ENCODE measurements around the gene CCNK.
A peak's percentile ranks its signal among the peaks of the same experiment; 100 is the strongest.

Gene CCNK

DNA sequence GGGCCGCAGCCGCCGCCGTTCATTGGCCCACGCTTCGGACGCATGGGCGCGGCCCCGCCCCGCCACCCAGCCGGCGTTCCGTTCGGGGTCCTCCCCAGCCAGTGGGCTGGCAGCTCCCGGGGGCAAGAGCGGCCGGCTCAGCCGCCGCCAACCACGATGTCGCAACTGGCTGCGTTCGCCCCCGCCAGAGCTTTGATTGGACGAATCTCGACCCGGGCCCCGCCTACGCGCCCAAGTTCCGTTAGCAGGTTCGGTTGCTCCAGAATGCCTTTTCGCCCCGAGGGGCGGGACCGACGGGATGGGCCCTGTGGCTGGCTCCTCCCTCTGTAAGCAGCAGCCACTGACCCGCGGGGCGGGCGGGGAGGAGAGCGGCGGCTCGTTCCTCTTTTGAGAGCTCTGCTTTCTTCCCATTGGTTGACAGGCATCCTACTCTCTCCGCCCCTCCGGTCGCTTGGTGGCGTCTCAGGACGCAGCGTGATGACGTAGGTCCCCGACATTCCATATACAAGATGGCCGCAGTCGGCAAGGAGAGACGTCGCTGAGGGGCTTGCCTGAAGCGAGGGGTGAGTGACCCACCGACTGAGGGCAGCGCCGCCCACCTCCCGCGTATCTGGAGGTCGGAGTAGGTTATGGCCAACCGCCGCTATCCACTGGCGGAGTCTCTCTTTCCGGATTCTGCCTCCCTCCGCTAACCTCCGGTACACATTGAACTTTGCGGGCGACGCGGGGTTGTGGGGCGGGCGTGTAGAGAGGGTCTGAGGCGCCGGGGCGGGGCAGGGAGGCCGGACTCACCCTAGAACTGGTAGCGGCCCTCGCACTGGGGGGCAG, at the start of gene CCNK:
Gene CCNK, plus strand, starts transcription at position 493 of the 828 bp plus-strand sequence. CDS start 11,269 bp downstream, outside the sequence.
- Histone ChIP-seq H3K79me2 (ENCODE audit: control insufficient read depth, low read length) (peaks cover 90% of the 10 kb centered on the region), H3K9me2 (replicated peaks; ENCODE audit: control insufficient read depth, low read length) (no peaks in the 10 kb centered on the region), H3K4me3 (ENCODE audit: low read length) (peak within 1 kb of the TSS; percentile 99), H3F3A (ENCODE audit: control insufficient read depth, insufficient read depth) (no peaks in the 10 kb centered on the region), H4K20me1 (ENCODE audit: control insufficient read depth, insufficient read depth, low read depth, low read length) (peaks cover 53% of the 10 kb centered on the region), H3K4me1 (ENCODE audit: control insufficient read depth, low read length) (peaks cover 35% of the 10 kb centered on the region), H3K36me3 (ENCODE audit: control insufficient read depth, low read length) (peaks cover 8% of the 10 kb centered on the region), H3K27me3 (ENCODE audit: control insufficient read depth, low read length) (no peaks in the 10 kb centered on the region), H3K4me2 (ENCODE audit: low read length) (peak within 1 kb of the TSS; percentile 95), H3K9me3 (ENCODE audit: control insufficient read depth, insufficient read depth, low read length) (no peaks in the 10 kb centered on the region), H3K27ac (ENCODE audit: low read depth, low read length) (peak within 1 kb of the TSS; percentile 37)
- TF ChIP-seq, protein P1, sequence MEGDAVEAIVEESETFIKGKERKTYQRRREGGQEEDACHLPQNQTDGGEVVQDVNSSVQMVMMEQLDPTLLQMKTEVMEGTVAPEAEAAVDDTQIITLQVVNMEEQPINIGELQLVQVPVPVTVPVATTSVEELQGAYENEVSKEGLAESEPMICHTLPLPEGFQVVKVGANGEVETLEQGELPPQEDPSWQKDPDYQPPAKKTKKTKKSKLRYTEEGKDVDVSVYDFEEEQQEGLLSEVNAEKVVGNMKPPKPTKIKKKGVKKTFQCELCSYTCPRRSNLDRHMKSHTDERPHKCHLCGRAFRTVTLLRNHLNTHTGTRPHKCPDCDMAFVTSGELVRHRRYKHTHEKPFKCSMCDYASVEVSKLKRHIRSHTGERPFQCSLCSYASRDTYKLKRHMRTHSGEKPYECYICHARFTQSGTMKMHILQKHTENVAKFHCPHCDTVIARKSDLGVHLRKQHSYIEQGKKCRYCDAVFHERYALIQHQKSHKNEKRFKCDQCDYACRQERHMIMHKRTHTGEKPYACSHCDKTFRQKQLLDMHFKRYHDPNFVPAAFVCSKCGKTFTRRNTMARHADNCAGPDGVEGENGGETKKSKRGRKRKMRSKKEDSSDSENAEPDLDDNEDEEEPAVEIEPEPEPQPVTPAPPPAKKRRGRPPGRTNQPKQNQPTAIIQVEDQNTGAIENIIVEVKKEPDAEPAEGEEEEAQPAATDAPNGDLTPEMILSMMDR (IDR thresholded peaks at IDR 0.05; ENCODE audit: low read depth, low read length, poor library complexity, severe bottlenecking): no peak
- no peak for TF ChIP-seq EZH2phosphoT487 (IDR thresholded peaks at IDR 0.05; ENCODE audit: borderline replicate concordance, low read length)

- Histone ChIP-seq H3K4me3 (ENCODE audit: low read length) (no peak overlapping the region), H3K36me3 (ENCODE audit: control insufficient read depth, low read length) (peaks cover 30% of the 10 kb centered on the region), H3K4me2 (ENCODE audit: low read length) (no peak overlapping the region), H3K27me3 (ENCODE audit: control insufficient read depth, low read length) (no peaks in the 10 kb centered on the region), H4K20me1 (ENCODE audit: control insufficient read depth, insufficient read depth, low read depth, low read length) (peaks cover 3% of the 10 kb centered on the region; the same call in 1 of the 2 replicates), H3K27ac (ENCODE audit: low read depth, low read length) (no peak overlapping the region), H3K4me1 (ENCODE audit: control insufficient read depth, low read length) (peaks cover 42% of the 10 kb centered on the region), H3K9me2 (replicated peaks; ENCODE audit: control insufficient read depth, low read length) (no peaks in the 10 kb centered on the region), H3K9me3 (ENCODE audit: control insufficient read depth, insufficient read depth, low read length) (no peaks in the 10 kb centered on the region), H3F3A (ENCODE audit: control insufficient read depth, insufficient read depth) (peaks cover 3% of the 10 kb centered on the region; the same call in 1 of the 2 replicates), H3K79me2 (ENCODE audit: control insufficient read depth, low read length) (peaks cover 14% of the 10 kb centered on the region)
- no peak for TF ChIP-seq EZH2phosphoT487 (IDR thresholded peaks at IDR 0.05; ENCODE audit: borderline replicate concordance, low read length)
- TF ChIP-seq, protein P1 (IDR thresholded peaks at IDR 0.05; ENCODE audit: low read depth, low read length, poor library complexity, severe bottlenecking): no peak
These were observed 49.2 kb upstream of the CCNK start for GRCh38 chr14:99431986-99432385.

- Histone ChIP-seq H3K27ac (ENCODE audit: low read depth, low read length) (no peak overlapping the region), H3K79me2 (ENCODE audit: control insufficient read depth, low read length) (peaks cover 14% of the 10 kb centered on the region), H3K4me2 (ENCODE audit: low read length) (no peak overlapping the region), H3K27me3 (ENCODE audit: control insufficient read depth, low read length) (no peaks in the 10 kb centered on the region), H3K4me3 (ENCODE audit: low read length) (no peak overlapping the region), H3K36me3 (ENCODE audit: control insufficient read depth, low read length) (peaks cover 33% of the 10 kb centered on the region), H3K9me3 (ENCODE audit: control insufficient read depth, insufficient read depth, low read length) (no peaks in the 10 kb centered on the region), H3K4me1 (ENCODE audit: control insufficient read depth, low read length) (peaks cover 38% of the 10 kb centered on the region), H3F3A (ENCODE audit: control insufficient read depth, insufficient read depth) (no peaks in the 10 kb centered on the region), H4K20me1 (ENCODE audit: control insufficient read depth, insufficient read depth, low read depth, low read length) (peaks cover 3% of the 10 kb centered on the region; the same call in 1 of the 2 replicates), H3K9me2 (replicated peaks; ENCODE audit: control insufficient read depth, low read length) (no peaks in the 10 kb centered on the region)
- TF ChIP-seq EZH2phosphoT487 (IDR thresholded peaks at IDR 0.05; ENCODE audit: borderline replicate concordance, low read length): no peak
- TF ChIP-seq, protein P1 (IDR thresholded peaks at IDR 0.05; ENCODE audit: low read depth, low read length, poor library complexity, severe bottlenecking): no peak
These were observed 48.7 kb upstream of the CCNK start for GRCh38 chr14:99432485-99432884.
